LoVo (cell line): Measurements from ENCODE around the gene KRT28.
"Not testable (repeated sequence)": the region's sequence is repeated elsewhere in the genome, so short reads cannot be mapped to it uniquely, and the experiment has no call there.

ENCODE experiments used
- DNase-seq: peaks from one replicate; pipeline ENCODE4 v3.0.0-alpha.2; 2016; ENCODE audit warnings: low spot score

KRT28 gene

DNA sequence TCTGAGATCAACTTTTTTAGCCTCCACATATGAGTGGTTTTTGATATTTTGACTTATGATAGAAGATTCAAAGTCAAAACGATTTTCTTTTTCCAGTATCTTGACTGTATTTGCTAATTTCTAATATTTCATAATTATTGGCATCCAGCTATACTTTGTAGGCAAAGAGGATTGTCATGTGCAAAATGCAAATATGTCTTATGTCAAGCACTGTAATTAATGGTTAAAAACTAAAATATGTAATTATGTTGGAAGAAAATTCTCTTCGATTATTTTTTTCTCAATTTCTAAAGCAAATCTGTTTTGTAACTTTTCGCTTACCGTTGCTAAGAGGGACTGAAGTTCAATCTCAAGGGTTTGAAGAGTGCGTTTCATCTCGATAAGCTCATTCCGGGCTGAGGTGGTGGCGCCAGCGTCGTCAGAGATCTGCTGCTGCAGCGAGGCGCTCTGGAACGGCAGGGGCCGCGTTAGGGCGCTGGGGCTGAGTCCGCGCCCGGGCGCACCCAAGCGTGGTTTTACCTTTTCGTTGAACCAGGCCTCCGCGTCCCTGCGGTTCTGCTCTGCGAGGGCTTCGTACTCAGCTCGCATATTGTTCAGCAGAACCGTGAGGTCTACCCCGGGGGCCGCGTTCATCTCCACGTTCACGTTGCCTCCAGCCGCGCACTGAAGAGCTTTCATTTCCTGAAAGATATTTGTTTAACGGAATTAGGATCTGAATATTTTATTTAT is 20.4 kb downstream of the KRT28 start:
- DNase-seq: no peak

- no peak for DNase-seq
Observed at GRCh38 chr17:40778461-40778860, 21.3 kb downstream of the KRT28 start.

GRCh38 chr17:40777971-40778370 is 21.8 kb downstream of the KRT28 start:
- DNase-seq: no peak

DNA sequence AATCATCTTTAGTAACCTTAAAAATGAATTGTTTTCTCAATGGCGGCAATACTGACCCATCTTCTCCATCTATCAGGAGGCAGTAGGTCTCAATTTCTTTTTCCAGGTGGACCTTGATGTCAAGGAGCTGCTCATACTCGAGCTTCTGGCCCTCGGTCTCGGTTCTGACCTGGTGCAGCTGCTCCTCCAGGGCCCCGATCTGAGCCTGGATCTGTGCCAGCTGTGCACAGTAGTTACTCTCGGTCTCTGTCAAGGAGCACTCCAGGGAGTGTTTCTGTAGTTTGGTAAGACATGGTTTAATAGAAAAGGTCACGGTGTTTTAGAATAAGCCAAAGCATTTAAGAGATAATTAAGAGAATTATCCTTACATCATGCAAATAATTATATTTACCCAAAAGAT is 22.3 kb downstream of the KRT28 start:
- DNase-seq: no peak

GRCh38 chr17:40775945-40776344 is 23.8 kb downstream of the KRT28 start:
- no peak for DNase-seq

GRCh38 chr17:40772101-40772500 is 27.7 kb downstream of the KRT28 start, which contains the start of gene KRT26:
KRT26 (minus strand) TSS chr17:40772201; CDS start chr17:40772113, 88 bp downstream.
- DNase-seq: no peak

DNA sequence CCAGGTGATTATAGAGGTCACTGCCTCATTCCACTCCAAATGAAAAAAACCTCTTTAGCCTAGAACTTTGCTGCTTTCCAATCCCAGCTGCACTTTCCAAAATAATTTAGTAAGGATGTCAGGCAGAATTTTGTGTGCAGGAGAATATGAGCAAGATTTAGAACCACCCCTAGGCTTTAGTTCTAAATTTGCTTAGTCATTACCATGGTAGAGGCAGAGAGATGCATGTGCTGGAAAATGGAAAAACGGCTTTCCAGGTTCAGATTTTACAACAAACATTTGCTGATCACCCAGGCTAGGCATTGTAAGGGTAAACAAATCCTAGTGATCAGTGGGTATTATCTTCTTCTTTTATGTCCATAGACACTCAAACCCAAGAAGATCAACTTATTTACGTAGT is 34.1 kb downstream of the KRT28 start:
- no peak for DNase-seq

DNA sequence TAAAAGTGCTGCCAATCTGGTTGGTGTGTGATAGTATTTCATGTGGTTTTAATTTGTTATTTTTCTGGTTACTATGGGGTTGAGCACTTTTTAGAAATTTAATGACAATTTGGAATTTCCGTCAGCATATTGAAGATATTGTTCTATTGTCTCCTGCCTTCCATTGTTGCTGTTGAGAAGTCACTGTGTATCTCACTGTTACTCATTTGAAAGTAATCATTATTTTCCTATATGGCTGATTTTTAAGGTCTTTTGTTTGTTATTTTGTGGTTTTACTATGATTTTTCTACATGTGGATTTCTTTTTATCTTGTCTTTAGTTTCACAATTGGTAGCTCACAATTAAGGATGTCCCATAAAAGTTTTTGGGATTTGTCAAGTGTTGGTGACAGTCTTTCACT is 36.0 kb downstream of the KRT28 start:
- DNase-seq: no peak

DNA sequence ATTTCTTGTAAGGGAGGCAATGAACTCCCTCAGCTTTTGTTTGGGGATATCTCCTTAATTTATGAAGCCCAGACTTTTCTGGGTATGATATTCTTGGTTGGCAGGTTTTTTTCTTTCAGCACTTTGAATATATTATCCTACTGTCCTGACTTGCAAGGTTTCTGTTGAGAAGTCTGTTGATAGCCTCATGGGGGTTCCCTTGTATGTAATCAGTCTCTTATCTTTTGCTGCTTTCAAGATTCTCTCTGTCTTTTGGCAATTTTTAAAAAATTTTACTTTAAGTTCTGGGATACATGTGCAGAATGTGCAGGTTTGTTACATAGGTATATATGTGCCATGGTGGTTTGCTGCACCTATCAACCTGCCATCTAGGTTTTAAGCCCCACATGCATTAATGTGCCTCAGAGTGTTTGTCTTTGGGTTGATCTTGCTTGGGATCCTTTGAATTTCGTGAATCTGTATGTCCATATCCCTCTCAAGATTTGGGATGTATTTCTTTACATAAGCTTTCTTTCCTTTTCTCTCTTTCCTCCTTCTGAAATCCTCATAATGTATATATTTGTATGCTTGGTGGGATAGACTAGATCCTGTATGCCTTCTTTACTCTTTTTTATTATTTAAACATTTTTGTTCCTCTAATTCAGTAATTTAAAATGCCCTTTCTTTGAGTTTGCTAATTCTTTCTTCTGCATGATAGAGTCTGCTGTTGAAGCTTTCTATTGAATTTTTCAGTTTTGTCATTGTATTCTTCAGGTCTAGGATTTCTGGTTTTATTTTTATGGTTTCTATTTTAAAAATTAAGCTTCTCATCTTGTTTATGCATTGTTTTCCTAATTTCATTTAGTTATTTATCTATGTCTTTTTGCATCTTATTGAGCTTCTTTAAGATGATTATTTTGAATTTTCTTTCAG is 39.4 kb downstream of the KRT28 start:
- DNase-seq: no peak

- no peak for DNase-seq
Observed at GRCh38 chr17:40755231-40755630, 44.5 kb downstream of the KRT28 start, which contains the start of gene KRT25. KRT25 (minus strand) TSS chr17:40755331; CDS start chr17:40755271, 60 bp downstream.

DNA sequence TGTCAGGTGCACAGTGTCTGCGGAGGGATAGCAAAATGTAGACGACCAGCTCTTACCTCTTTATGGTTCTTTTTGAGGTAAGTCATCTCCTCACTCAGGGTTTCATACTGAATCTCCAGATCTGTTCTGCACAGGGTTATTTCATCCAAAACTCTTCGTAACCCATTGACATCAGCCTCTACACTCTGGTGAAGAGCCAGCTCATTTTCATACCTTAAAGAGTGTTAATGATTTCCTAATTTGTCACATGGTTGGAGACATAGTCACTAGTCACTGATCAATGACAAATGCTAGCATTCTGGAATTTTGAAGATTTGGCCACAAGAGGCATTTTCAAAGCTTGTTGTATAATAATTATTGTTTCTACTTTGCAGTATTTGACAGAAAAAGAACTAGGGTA is 46.0 kb downstream of the KRT28 start:
- DNase-seq: no peak

- DNase-seq: no peak
Observed at GRCh38 chr17:40751065-40751464, 48.7 kb downstream of the KRT28 start.

GRCh38 chr17:40750391-40750790 is 49.4 kb downstream of the KRT28 start:
- no peak for DNase-seq

GRCh38 chr17:40748666-40749065 is 51.1 kb downstream of the KRT28 start:
- not testable (repeated sequence) for DNase-seq
